ENCODE data around the gene TRAPPC3L.

The TRAPPC3L gene

DNA sequence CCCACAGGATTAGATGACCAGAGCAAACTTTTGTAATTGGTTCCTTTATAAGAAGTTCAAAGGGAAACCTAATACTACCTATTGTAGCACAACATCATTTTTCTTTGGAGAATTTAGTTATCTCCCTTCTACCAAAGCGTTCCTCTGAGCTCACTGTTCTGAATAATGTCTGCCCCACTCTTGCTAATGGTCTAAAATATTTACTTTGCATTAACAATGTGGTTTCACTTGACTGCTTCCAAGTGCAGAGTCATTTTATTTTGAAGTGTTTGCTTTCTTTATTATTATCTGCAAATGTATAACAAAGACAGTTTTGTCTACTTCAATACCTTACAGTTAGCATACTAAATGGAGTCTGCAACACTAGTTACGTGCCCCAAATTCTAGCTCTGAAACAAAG is 15.0 kb downstream of the TRAPPC3L start:
- DNase-seq, result no peak
- no CpG with 5 or more reads among the region's 2 CpGs for WGBS (ENCODE audit: extremely low coverage, insufficient coverage, insufficient read length)
- H4K91ac ChIP-seq (ENCODE audit: low read depth, low read length), result no peak overlapping the region
- peaks cover 1% of the 10 kb centered on the region for H3K79me2 ChIP-seq (ENCODE audit: control insufficient read depth, insufficient read depth, low read length, poor library complexity)
- no peak overlapping the region for H3K9ac ChIP-seq (ENCODE audit: low read length)
- H4K12ac ChIP-seq (ENCODE audit: low read depth, low read length), result no peak overlapping the region
- peaks cover 7 to 9% of the 10 kb centered on the region in 2 experiments for H3K4me1 ChIP-seq (ENCODE audit: control insufficient read depth in 1 of 2, insufficient read depth in 2 of 2, low read length in 2 of 2)
- H3K36me3 ChIP-seq (ENCODE audit: control insufficient read depth in 1 of 2, insufficient read depth in 2 of 2, low read length in 2 of 2), result no peaks in the 10 kb centered on the region
- no peak overlapping the region for H3K18ac ChIP-seq (ENCODE audit: low read length)
- H2BK120ac ChIP-seq (ENCODE audit: insufficient read depth, low read length, poor library complexity), result no peak overlapping the region
- H3K27me3 ChIP-seq (ENCODE audit: insufficient read depth, low read length), result no peaks in the 10 kb centered on the region
- no peak overlapping the region for H3K27ac ChIP-seq (ENCODE audit: low read depth, low read length)
- H4K8ac ChIP-seq (ENCODE audit: low read depth, low read length), result no peak overlapping the region
- peaks cover 1% of the 10 kb centered on the region for H3K79me1 ChIP-seq (ENCODE audit: low read length)
- H2BK5ac ChIP-seq (ENCODE audit: low read depth, low read length, poor library complexity), result no peak overlapping the region
- no peak overlapping the region for H2AK5ac ChIP-seq (ENCODE audit: low read length)
- H2BK12ac ChIP-seq (ENCODE audit: low read length), result no peak overlapping the region
- H3K23ac ChIP-seq (ENCODE audit: low read length), result no peak overlapping the region
- H3K4me2 ChIP-seq (ENCODE audit: low read length), result no peak overlapping the region
- no peaks in the 10 kb centered on the region for H3K9me3 ChIP-seq (ENCODE audit: insufficient read depth, low read depth, low read length)
- H3K4me3 ChIP-seq (ENCODE audit: low read depth, low read length), result no peak overlapping the region
- H2AFZ ChIP-seq (ENCODE audit: insufficient read depth, low read length, poor library complexity), result no peak overlapping the region
- no peak overlapping the region for H3K14ac ChIP-seq (ENCODE audit: low read length)
- H3K4ac ChIP-seq (ENCODE audit: low read depth, low read length), result no peak overlapping the region

DNA sequence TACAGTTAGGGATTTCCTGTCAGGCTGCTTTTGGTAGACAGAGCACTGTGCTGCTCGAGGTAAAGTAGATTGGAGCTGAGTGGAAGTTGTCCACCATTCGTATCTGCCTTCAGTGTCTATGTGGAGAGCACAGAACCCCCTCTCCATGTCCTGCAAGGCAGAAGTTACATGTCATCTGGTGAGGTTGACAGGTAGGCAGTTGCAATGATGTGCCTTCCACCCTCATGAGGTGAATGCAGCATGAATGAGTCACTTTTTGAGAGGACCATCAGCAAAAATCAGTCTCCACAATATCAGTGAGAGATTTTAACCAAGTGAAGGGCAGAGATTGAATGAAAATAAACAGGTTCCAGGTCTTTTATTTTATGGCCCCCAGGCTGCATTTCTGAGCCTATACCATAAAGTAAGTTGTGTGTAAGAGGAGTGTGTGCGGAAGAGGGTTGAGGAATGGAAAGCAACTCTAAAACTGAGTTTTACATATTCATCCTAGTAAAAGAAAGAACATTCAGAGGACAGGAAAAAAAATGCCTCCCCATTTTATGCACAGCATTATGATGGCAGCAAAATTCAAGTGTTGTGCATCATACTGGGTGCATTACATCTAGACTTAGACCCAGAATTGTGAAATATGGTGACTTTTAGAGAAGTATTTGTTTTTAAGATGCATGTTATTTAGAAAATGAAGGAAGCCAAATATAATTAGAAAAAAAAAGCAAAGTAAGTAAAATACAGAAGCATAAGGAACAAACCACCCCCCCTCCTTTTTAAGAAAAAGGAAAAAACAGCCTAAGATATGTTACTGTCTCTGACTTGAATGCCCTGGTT is 15.8 kb downstream of the TRAPPC3L start:
- no peak overlapping the region for H3K23ac ChIP-seq (ENCODE audit: low read length)
- H3K4ac ChIP-seq (ENCODE audit: low read depth, low read length), result no peak overlapping the region
- no peak overlapping the region for H3K18ac ChIP-seq (ENCODE audit: low read length)
- H3K4me1 ChIP-seq (ENCODE audit: control insufficient read depth in 1 of 2, insufficient read depth in 2 of 2, low read length in 2 of 2), result peaks cover 7 to 9% of the 10 kb centered on the region in 2 experiments
- H2BK120ac ChIP-seq (ENCODE audit: insufficient read depth, low read length, poor library complexity), result no peak overlapping the region
- H3K4me2 ChIP-seq (ENCODE audit: low read length), result no peak overlapping the region
- no peak overlapping the region for H4K91ac ChIP-seq (ENCODE audit: low read depth, low read length)
- no peak overlapping the region for H4K12ac ChIP-seq (ENCODE audit: low read depth, low read length)
- H3K27me3 ChIP-seq (ENCODE audit: insufficient read depth, low read length), result no peaks in the 10 kb centered on the region
- peaks cover 1% of the 10 kb centered on the region for H3K79me2 ChIP-seq (ENCODE audit: control insufficient read depth, insufficient read depth, low read length, poor library complexity)
- no peak overlapping the region for H2AK5ac ChIP-seq (ENCODE audit: low read length)
- DNase-seq, result peak; percentile 11 to 71
- peak overlapping the region; percentile 5 for H2AFZ ChIP-seq (ENCODE audit: insufficient read depth, low read length, poor library complexity)
- peaks cover 1% of the 10 kb centered on the region for H3K79me1 ChIP-seq (ENCODE audit: low read length)
- H3K9me3 ChIP-seq (ENCODE audit: insufficient read depth, low read depth, low read length), result no peaks in the 10 kb centered on the region
- H3K14ac ChIP-seq (ENCODE audit: low read length), result no peak overlapping the region
- H2BK5ac ChIP-seq (ENCODE audit: low read depth, low read length, poor library complexity), result no peak overlapping the region
- H2BK12ac ChIP-seq (ENCODE audit: low read length), result peak overlapping the region; percentile 37
- H3K27ac ChIP-seq (ENCODE audit: low read depth, low read length), result no peak overlapping the region
- no peaks in the 10 kb centered on the region for H3K36me3 ChIP-seq (ENCODE audit: control insufficient read depth in 1 of 2, insufficient read depth in 2 of 2, low read length in 2 of 2)
- H4K8ac ChIP-seq (ENCODE audit: low read depth, low read length), result no peak overlapping the region
- H3K4me3 ChIP-seq (ENCODE audit: low read depth, low read length), result no peak overlapping the region
- WGBS (ENCODE audit: extremely low coverage, insufficient coverage, insufficient read length), result no CpG with 5 or more reads among the region's 3 CpGs
- no peak overlapping the region for H3K9ac ChIP-seq (ENCODE audit: low read length)

DNA sequence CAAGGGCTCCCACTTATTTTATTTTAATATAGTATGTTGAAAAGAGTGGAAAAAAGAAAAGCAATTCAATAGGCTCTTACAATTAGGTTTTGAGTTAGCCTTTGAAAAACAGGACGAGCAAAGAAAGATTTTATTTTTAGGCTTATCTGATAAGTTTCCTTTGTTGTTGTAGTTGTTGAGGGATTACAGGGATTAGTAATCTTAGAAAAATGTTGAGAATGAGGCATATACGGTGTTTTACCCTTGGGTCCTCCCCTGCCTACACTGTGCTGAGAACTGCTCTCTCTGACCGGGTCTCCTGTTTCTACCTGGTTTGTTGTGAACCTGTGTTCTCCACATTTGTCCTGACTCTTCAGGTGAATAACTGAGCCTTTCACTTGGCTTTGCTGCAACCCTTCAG is 16.7 kb downstream of the TRAPPC3L start:
- Histone ChIP-seq H3K27ac (ENCODE audit: low read depth, low read length) (peak overlapping the region; percentile 66), H3K79me2 (ENCODE audit: control insufficient read depth, insufficient read depth, low read length, poor library complexity) (peaks cover 1% of the 10 kb centered on the region), H2BK120ac (ENCODE audit: insufficient read depth, low read length, poor library complexity) (peak overlapping the region; percentile 80), H3K79me1 (ENCODE audit: low read length) (peaks cover 1% of the 10 kb centered on the region), H3K4me1 (ENCODE audit: control insufficient read depth in 1 of 2, insufficient read depth in 2 of 2, low read length in 2 of 2) (peaks cover 7 to 9% of the 10 kb centered on the region in 2 experiments), H3K4ac (ENCODE audit: low read depth, low read length) (no peak overlapping the region), H2BK12ac (ENCODE audit: low read length) (peak overlapping the region; percentile 85), H3K4me3 (ENCODE audit: low read depth, low read length) (no peak overlapping the region), H2BK5ac (ENCODE audit: low read depth, low read length, poor library complexity) (peak overlapping the region; percentile 53), H2AK5ac (ENCODE audit: low read length) (no peak overlapping the region), H4K91ac (ENCODE audit: low read depth, low read length) (no peak overlapping the region), H2AFZ (ENCODE audit: insufficient read depth, low read length, poor library complexity) (peak overlapping the region; percentile 58), H3K9ac (ENCODE audit: low read length) (no peak overlapping the region), H3K9me3 (ENCODE audit: insufficient read depth, low read depth, low read length) (no peaks in the 10 kb centered on the region), H3K4me2 (ENCODE audit: low read length) (peak overlapping the region; percentile 27), H3K36me3 (ENCODE audit: control insufficient read depth in 1 of 2, insufficient read depth in 2 of 2, low read length in 2 of 2) (no peaks in the 10 kb centered on the region), H4K12ac (ENCODE audit: low read depth, low read length) (no peak overlapping the region), H3K14ac (ENCODE audit: low read length) (no peak overlapping the region), H3K27me3 (ENCODE audit: insufficient read depth, low read length) (no peaks in the 10 kb centered on the region), H3K23ac (ENCODE audit: low read length) (no peak overlapping the region), H4K8ac (ENCODE audit: low read depth, low read length) (no peak overlapping the region), H3K18ac (ENCODE audit: low read length) (no peak overlapping the region)
- no CpG with 5 or more reads among the region's 3 CpGs for WGBS (ENCODE audit: extremely low coverage, insufficient coverage, insufficient read length)
- DNase-seq, result peak; percentile 25 to 76

DNA sequence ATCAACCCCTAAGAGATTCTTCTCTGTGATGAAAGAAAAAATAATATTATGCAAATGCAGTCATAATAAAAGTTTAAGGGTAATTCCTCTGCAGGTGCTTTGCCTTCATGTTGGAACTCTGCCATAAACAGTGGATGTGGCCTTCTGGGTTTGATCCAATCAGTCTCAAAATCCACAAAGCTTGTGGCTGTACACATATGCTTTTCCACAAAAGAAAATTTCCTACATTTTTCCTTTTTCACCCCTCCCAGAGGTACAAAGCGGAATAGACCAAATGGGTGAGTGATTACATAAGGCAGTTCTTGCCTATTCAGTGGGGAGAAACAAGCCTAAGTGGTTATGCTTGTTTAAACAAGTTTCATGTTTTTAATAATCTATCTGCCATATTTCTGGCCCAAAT is 17.4 kb downstream of the TRAPPC3L start:
- no peak overlapping the region for H3K9ac ChIP-seq (ENCODE audit: low read length)
- no peak overlapping the region for H3K4me3 ChIP-seq (ENCODE audit: low read depth, low read length)
- H2AFZ ChIP-seq (ENCODE audit: insufficient read depth, low read length, poor library complexity), result no peak overlapping the region
- no peak overlapping the region for H3K23ac ChIP-seq (ENCODE audit: low read length)
- H3K27me3 ChIP-seq (ENCODE audit: insufficient read depth, low read length), result no peaks in the 10 kb centered on the region
- peaks cover 1% of the 10 kb centered on the region for H3K79me2 ChIP-seq (ENCODE audit: control insufficient read depth, insufficient read depth, low read length, poor library complexity)
- DNase-seq, result no peak
- H3K4ac ChIP-seq (ENCODE audit: low read depth, low read length), result no peak overlapping the region
- H4K8ac ChIP-seq (ENCODE audit: low read depth, low read length), result no peak overlapping the region
- peaks cover 7 to 9% of the 10 kb centered on the region in 2 experiments for H3K4me1 ChIP-seq (ENCODE audit: control insufficient read depth in 1 of 2, insufficient read depth in 2 of 2, low read length in 2 of 2)
- no peak overlapping the region for H3K18ac ChIP-seq (ENCODE audit: low read length)
- H2AK5ac ChIP-seq (ENCODE audit: low read length), result no peak overlapping the region
- H2BK12ac ChIP-seq (ENCODE audit: low read length), result no peak overlapping the region
- H2BK120ac ChIP-seq (ENCODE audit: insufficient read depth, low read length, poor library complexity), result no peak overlapping the region
- H4K12ac ChIP-seq (ENCODE audit: low read depth, low read length), result no peak overlapping the region
- no peaks in the 10 kb centered on the region for H3K9me3 ChIP-seq (ENCODE audit: insufficient read depth, low read depth, low read length)
- H3K4me2 ChIP-seq (ENCODE audit: low read length), result no peak overlapping the region
- no peaks in the 10 kb centered on the region for H3K36me3 ChIP-seq (ENCODE audit: control insufficient read depth in 1 of 2, insufficient read depth in 2 of 2, low read length in 2 of 2)
- H3K14ac ChIP-seq (ENCODE audit: low read length), result no peak overlapping the region
- H3K79me1 ChIP-seq (ENCODE audit: low read length), result peaks cover 1% of the 10 kb centered on the region
- no peak overlapping the region for H2BK5ac ChIP-seq (ENCODE audit: low read depth, low read length, poor library complexity)
- no peak overlapping the region for H3K27ac ChIP-seq (ENCODE audit: low read depth, low read length)
- no CpG with 5 or more reads among the region's 1 CpG for WGBS (ENCODE audit: extremely low coverage, insufficient coverage, insufficient read length)
- no peak overlapping the region for H4K91ac ChIP-seq (ENCODE audit: low read depth, low read length)
